GDM1 (cell line): Measurements from ENCODE around the gene CXCL13.
A peak's percentile ranks its signal among the peaks of the same experiment; 100 is the strongest.
"Not testable (repeated sequence)": the region's sequence is repeated elsewhere in the genome, so short reads cannot be mapped to it uniquely, and the experiment has no call there.

Experiments used
- DNase-seq: peaks from one replicate; lab custom pipeline; 2025; lab: John Stamatoyannopoulos, UW

Gene CXCL13

GRCh38 chr4:77605210-77605902 lies at the start of gene CXCL13:
Gene CXCL13, plus strand, starts transcription at chr4:77605820. Its CDS starts 46 bp downstream, at chr4:77605866.
- no peak for DNase-seq

- DNase-seq = no peak
Observed at GRCh38 chr4:77560170-77560569, 45.5 kb upstream of the CXCL13 start.

- DNase-seq = not testable (repeated sequence)
Observed at GRCh38 chr4:77561720-77562119, 43.9 kb upstream of the CXCL13 start.

- DNase-seq = no peak
Observed at GRCh38 chr4:77564231-77564630, 41.4 kb upstream of the CXCL13 start.

GRCh38 chr4:77566148-77566547 lies 39.5 kb upstream of the CXCL13 start:
- DNase-seq = no peak

- DNase-seq = no peak
Observed at GRCh38 chr4:77567549-77567948, 38.1 kb upstream of the CXCL13 start.

- not testable (repeated sequence) for DNase-seq
Observed at GRCh38 chr4:77570508-77571214, 35.0 kb upstream of the CXCL13 start.

- no peak for DNase-seq
Observed at GRCh38 chr4:77576351-77576750, 29.3 kb upstream of the CXCL13 start.

GRCh38 chr4:77578145-77578544 lies 27.5 kb upstream of the CXCL13 start:
- DNase-seq = no peak

- DNase-seq = no peak
Observed at GRCh38 chr4:77579406-77580076, 26.1 kb upstream of the CXCL13 start.

GRCh38 chr4:77581724-77582123 lies 23.9 kb upstream of the CXCL13 start:
- DNase-seq = no peak

GRCh38 chr4:77582156-77582555 lies 23.5 kb upstream of the CXCL13 start:
- DNase-seq = no peak

GRCh38 chr4:77582711-77583110 lies 22.9 kb upstream of the CXCL13 start:
- no peak for DNase-seq

- DNase-seq = peak; percentile 71
Observed at GRCh38 chr4:77586951-77587383, 18.7 kb upstream of the CXCL13 start.

GRCh38 chr4:77590482-77590881 lies 15.1 kb upstream of the CXCL13 start:
- DNase-seq = no peak

GRCh38 chr4:77591532-77591931 lies 14.1 kb upstream of the CXCL13 start:
- no peak for DNase-seq

GRCh38 chr4:77593101-77593500 lies 12.5 kb upstream of the CXCL13 start:
- DNase-seq = no peak

- no peak for DNase-seq
Observed at GRCh38 chr4:77593993-77594392, 11.6 kb upstream of the CXCL13 start.

- no peak for DNase-seq
Observed at GRCh38 chr4:77595364-77595973, 10.2 kb upstream of the CXCL13 start.

GRCh38 chr4:77599378-77599777 lies 6.2 kb upstream of the CXCL13 start:
- no peak for DNase-seq

- DNase-seq = no peak
Observed at GRCh38 chr4:77600521-77601451, 4.8 kb upstream of the CXCL13 start.
